GM18867 (cell line): ENCODE data around the gene OR6Q1.

Source experiments
- ATAC-seq: cut with Tn5 transposase; IDR thresholded peaks from one replicate; pipeline ENCODE4 v1.9.1; 2021; ENCODE audit warnings: mild to moderate bottlenecking, moderate library complexity; ENCODE audit not compliant: unreplicated experiment

Gene OR6Q1

DNA sequence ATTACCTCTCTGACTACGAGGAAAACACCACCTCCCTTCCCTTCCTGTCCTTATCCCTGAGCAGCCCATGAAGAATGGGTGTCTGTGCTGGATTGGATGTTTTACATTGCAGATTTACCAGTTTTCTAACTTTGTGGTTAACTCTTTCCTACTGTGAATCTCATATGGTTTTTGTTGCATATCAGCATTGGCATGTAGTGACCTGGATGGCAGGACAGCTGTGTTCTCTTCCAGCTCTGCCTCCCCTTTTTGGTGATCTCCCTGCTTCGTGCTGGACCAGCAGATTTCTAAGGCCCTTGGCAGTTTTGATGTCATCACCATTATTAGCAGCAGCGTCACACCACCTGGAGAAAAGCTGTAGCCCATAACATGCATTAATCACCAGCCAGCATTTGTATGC, 26.7 kb downstream of the OR6Q1 start:
- ATAC-seq, result no peak

DNA sequence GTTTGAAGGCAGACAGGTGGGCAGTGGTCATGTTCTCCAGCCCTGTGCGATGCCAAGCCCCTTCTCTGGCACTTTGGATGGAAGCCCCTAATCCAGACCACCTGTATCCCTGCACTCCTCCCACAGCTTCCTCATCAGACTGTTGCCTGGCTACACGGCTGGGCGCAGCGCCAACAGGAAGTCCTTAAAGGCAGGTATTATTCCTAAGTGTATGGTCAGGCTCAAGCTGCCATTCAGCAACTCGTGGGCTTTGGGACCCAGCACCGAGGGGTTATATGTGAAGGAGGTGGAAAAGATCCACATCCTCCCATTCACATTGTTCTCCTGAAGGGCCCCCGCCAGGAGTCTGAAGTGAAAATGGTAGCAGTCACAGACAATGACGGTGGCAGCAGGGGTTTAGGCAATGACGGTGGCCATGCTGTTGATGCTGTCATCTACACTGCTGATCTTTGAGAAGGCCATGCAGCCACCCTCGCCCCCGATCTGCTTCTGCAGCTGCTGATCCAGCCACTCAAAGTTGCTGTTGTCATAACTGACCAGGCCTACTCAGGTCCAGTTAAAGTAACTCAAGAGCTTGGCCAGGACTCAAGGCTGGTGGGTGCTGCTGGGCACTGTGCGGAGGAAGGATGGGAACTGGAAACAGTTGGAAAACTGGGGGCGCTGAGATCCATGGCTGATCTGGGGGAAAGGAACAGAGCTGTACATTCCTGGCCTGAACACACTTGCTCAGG, 27.7 kb downstream of the OR6Q1 start:
- ATAC-seq, result no peak

DNA sequence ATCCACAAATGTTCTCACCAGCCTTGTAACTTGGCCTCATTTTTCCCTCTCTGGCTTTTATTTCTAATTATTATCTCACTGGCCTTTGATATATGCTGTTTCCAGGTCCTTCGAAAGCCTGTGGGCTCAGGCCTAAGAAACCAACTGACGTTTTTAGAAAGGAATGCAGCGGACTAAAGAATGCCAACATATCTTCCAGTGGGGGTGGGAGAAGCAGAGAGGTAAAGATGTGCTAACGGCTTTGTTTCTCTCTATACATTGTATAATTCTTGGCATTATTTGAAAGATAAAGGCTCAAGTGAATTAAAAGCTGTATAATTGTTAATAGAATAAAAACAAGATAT, 28.2 kb downstream of the OR6Q1 start:
- ATAC-seq, result no peak

DNA sequence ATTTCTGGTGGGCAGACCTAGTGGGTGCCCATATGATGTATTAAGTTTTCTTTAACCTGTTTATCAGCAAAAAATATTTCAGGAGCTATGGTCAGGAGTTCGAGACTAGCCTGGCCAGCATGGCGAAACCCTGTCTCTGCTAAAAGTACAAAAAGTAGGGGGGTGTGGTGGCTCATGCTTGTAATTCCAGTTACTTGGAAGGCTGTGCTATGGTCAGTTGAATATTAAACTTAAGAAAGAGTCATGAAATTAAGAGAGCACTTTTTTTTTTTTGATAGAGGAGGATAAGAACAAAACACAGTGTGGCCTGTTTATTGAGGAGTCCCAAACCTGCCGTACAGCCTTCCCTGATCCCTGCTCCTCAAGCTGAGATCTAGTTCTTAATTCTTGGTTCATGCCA, 29.8 kb downstream of the OR6Q1 start:
- ATAC-seq, result no peak

DNA sequence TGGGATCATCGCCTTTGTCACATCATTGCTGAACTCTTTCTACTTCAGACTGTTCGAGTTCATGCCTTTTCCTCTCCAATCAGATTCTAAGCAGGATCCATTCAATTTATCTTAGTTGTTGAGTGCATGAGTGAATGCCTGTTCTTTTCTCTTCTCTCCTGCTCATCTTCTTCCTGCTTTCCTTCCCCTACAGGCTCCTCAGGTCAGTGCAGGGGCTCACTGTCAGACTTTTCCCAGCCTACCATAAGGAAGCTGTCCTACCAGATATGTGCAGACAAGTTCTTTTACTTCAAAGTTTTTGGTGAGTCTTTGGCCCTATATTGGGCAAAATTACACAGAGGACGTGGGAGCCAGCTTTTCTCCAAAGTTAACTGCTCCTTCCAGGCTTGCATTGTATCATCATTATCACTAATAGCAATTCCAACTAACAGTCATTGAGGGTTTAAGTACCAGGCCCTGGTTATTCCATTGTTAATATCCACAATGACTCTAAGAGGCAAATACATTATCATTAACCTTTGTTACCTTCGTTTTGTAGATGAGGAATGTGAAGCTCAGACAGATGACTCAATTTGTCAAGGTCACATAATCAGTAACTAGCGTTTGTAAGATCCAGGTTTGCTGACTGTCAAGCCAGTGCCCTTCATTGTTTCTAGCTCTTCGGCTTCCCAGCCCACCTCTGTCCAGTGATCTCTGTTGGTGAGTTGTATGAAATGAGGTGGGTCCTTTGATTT, 30.4 kb downstream of the OR6Q1 start:
- no peak for ATAC-seq

DNA sequence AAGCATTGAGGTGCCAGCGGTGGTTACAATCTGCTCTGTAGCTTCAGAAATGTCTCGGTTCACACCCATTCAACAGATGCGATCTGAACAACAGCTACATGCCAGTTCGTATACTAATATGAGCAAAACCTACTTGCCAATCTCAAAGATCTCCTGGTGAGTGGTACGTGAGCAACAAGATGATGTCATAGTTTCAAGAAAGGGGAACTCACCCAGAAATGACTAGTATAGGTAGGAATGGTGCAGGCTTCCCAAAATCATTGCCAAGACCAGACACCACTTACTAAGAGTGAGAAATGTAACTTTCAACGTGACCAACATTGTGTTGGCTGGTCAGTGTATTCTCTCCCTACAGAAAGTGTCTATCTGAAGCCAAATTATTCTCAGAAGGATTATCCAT, 31.1 kb downstream of the OR6Q1 start:
- ATAC-seq, result no peak

DNA sequence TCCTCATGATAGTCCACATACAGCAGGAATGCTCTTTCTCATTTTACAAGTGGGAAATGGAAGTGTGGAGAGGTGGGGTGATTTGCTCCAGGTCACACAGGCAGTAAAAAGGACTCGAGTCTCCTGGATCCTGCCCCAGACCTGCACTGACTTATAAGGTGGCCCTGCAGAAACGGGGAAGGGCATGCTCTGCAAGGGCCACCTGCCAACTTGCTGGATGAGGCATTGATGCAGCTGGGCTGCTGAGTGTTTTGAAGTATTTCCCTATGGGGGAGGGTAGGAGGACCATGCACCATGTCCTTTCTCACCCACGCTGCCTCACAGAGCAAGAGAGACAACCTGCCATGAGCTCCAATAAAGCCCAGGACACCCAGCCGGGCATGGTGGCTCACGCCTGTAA, 36.9 kb downstream of the OR6Q1 start:
- ATAC-seq, result no peak

DNA sequence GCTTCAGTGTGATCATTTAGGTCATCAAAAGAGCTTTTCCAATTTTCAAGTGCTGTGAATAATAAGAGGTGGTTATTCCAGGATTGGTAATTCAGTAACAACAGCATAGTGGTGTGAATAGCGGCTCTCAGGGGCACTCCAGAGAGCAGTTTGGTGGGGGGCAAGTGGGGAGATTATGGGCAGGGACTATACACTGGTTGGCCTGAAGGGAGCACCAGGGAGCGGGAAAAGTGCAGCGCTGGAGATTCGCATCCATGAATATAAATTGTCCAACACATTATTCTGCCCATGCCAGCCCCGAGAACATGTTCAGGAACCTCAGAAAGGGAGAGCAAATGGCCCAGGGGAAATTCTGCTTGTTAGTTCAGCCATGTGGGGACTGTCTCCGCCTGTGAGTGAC, 37.9 kb downstream of the OR6Q1 start:
- no peak for ATAC-seq

DNA sequence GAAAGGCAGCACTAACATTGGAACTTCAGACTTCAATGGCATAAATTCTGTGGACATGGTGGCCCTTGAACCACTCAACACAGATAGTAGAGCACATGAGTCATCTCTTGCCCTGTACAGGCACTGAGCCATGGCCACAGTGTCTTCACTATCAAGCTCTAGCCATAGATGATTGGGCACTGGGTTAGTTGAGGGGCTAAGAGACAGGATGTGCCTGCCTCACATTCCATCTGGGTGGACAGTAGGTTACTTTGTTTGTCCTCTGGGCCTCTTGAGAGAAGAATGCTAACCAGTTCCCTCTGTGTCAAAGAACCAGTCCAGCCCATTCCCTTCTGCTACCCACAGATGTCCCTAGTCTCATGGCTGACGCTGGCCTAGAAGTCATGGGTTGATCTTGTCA, 39.8 kb downstream of the OR6Q1 start:
- ATAC-seq, result no peak

DNA sequence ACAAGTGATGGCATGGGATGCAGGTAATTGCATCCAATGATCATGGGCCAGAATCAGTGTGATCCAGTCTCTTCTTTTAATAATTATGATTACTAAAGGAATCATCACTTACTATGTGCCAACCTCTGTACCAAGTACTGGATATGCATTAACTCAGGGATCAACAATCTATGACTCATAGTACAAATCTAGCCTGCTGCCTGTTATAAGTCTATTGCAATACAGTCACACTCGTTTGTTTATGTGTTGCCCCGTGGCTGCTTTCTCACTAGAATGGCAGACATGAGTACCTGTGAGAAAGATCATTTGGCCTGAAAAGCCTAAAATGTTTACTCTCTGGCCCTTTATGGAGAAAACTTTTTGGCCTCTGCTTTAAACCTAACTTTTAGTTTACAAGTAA, 45.0 kb downstream of the OR6Q1 start:
- no peak for ATAC-seq
